A549 (cell line): ENCODE data around the gene HASPIN. TPM values are rescaled to one million over a fixed set of nuclear protein-coding genes. Genes with fewer than 3 reads are reported as not detected.

Experiments
- ATAC-seq, 2 experiments: fragments of 200-7000 bp in 1 of 2; fragments of >200 bp in 1 of 2; cut with Nextera tagmentation in 1 of 2; cut with Tn5 transposase in 1 of 2; 3 replicates each; pipeline versions ENCODE4 v1.8.0 to v1.9.1; 2018 to 2020; ENCODE audit warnings: mild to moderate bottlenecking in 1 of 2, moderate library complexity in 1 of 2
- CTCF ChIA-PET: fragments of 300-600 bp; sonication (Branson Sonifier 250); formaldehyde crosslinking; extraction: SDS; loops from one replicate; lab custom pipeline; 2021; ENCODE audit warnings: antibody characterized with exemption, inconsistent platforms; lab: Yijun Ruan, JAX
- POLR2A ChIA-PET: fragments of 350-600 bp; formaldehyde crosslinking; extraction: SDS; loops from one replicate; lab custom pipeline; 2021; ENCODE audit warnings: antibody characterized with exemption, inconsistent platforms; lab: Yijun Ruan, JAX
- DNase-seq, 2 experiments: peaks; one replicate each; pipeline versions ENCODE4 v3.0.0 to v3.0.0-alpha.2; 2011 to 2016; ENCODE audit warnings: low read depth in 1 of 2, low spot score in 1 of 2
- FAIRE-seq: peaks from 2 replicates; lab custom pipeline; 2011; peaks lifted over from hg19 to GRCh38; lab: Jason Lieb, UNC
- H3K27ac ChIP-seq, 2 experiments: fragments of >200 bp; sonication (Bioruptor Twin); formaldehyde crosslinking; 3 replicates each; pipeline ENCODE4 v1.5.1; 2016 to 2017
- H3K4me1 ChIP-seq: fragments of >200 bp; sonication (Bioruptor Twin); formaldehyde crosslinking; 3 replicates; pipeline ENCODE4 v1.6.1; 2016
- H3K4me2 ChIP-seq: fragments of >200 bp; sonication (Bioruptor Twin); formaldehyde crosslinking; 3 replicates; pipeline ENCODE4 v1.6.1; 2016
- H3K4me3 ChIP-seq: fragments of >200 bp; sonication (Bioruptor Twin); formaldehyde crosslinking; 3 replicates; pipeline ENCODE4 v1.5.1; 2016
- H3K9me3 ChIP-seq: fragments of >200 bp; sonication (Bioruptor Twin); formaldehyde crosslinking; 3 replicates; pipeline ENCODE4 v1.6.1; 2016
- CBX8 ChIP-seq: fragments of 200-600 bp; sonication (generic); IDR thresholded peaks from 2 replicates; pipeline ENCODE4 v1.6.1; 2016
- CHD4 ChIP-seq: fragments of 200-600 bp; sonication (generic); IDR thresholded peaks from 2 replicates; pipeline ENCODE4 v1.6.1; 2016; ENCODE audit warnings: antibody characterized with exemption, mild to moderate bottlenecking, borderline replicate concordance
- CTCF ChIP-seq: fragments of >200 bp; sonication (Bioruptor Twin); formaldehyde crosslinking; IDR thresholded peaks from 3 replicates; pipeline ENCODE4 v1.5.1; 2016
- E2F6 ChIP-seq: IDR thresholded peaks from 2 replicates; pipeline ENCODE4 v1.6.1; 2012; ENCODE audit warnings: low read depth, borderline replicate concordance
- EHMT2 ChIP-seq: fragments of 200-600 bp; sonication (generic); IDR thresholded peaks from 2 replicates; pipeline ENCODE4 v1.6.1; 2016; ENCODE audit warnings: antibody characterized with exemption, low read depth, mild to moderate bottlenecking, moderate library complexity
- KDM5A ChIP-seq: fragments of 200-600 bp; sonication (generic); IDR thresholded peaks from 2 replicates; pipeline ENCODE4 v1.6.1; 2016; ENCODE audit warnings: antibody characterized with exemption, mild to moderate bottlenecking
- MAZ ChIP-seq: fragments of 150-350 bp; IDR thresholded peaks from 2 replicates; pipeline ENCODE4 v1.6.1; 2014; ENCODE audit warnings: antibody characterized with exemption, low read depth, low read length, borderline replicate concordance
- NFE2L2 ChIP-seq: fragments of 150-350 bp; conservative IDR thresholded peaks from 2 replicates; pipeline ENCODE4 v1.6.1; 2014; ENCODE audit warnings: low read length
- NPAS2 ChIP-seq: fragments of 250-450 bp; sonication (Bioruptor Pico); IDR thresholded peaks from 2 replicates; pipeline ENCODE4 v1.8.0; 2022; ENCODE audit warnings: mild to moderate bottlenecking, moderate library complexity, borderline replicate concordance
- PHF8 ChIP-seq: fragments of 200-600 bp; sonication (generic); IDR thresholded peaks from 2 replicates; pipeline ENCODE4 v1.6.1; 2016; ENCODE audit warnings: low read depth, mild to moderate bottlenecking, antibody characterized with exemption, moderate library complexity, borderline replicate concordance
- POLR2AphosphoS2 ChIP-seq: conservative IDR thresholded peaks from 2 replicates; pipeline ENCODE4 v1.6.1; 2012; ENCODE audit warnings: low read length, improper control_type of control experiment, inconsistent platforms
- RARB ChIP-seq: fragments of 250-450 bp; sonication (Bioruptor Pico); IDR thresholded peaks from 2 replicates; pipeline ENCODE4 v1.8.0; 2021; ENCODE audit warnings: mild to moderate bottlenecking, moderate library complexity
- REST ChIP-seq: fragments of 200-600 bp; sonication (generic); IDR thresholded peaks from 2 replicates; pipeline ENCODE4 v1.6.1; 2016; ENCODE audit warnings: antibody characterized with exemption, mild to moderate bottlenecking, moderate library complexity
- TFCP2L1 ChIP-seq: fragments of 250-450 bp; sonication (Bioruptor Pico); IDR thresholded peaks from 2 replicates; pipeline ENCODE4 v1.5.0; 2021; ENCODE audit warnings: mild to moderate bottlenecking
- USF2 ChIP-seq: fragments of 450-650 bp; IDR thresholded peaks from 2 replicates; pipeline ENCODE4 v1.6.1; 2014; ENCODE audit warnings: antibody characterized with exemption
- ZC3H11A ChIP-seq: fragments of 450-650 bp; IDR thresholded peaks from 2 replicates; pipeline ENCODE4 v1.6.1; 2014; ENCODE audit warnings: antibody characterized with exemption, mild to moderate bottlenecking
- ZNF302 ChIP-seq: fragments of 250-450 bp; sonication (Bioruptor Pico); IDR thresholded peaks from 2 replicates; pipeline ENCODE4 v1.9.0; 2021; ENCODE audit warnings: inconsistent platforms, mild to moderate bottlenecking, moderate library complexity
- WGBS: methylation state at CpG from one replicate; pipeline ENCODE4 v1.1.6; 2017; ENCODE audit errors: missing lambda C conversion rate; 5-methylcytosine and 5-hydroxymethylcytosine counted together
- polyA plus RNA-seq, 4 experiments: library from polyadenylated mRNA; depleted of rRNA in 3 of 4; stranded (reverse); fragments of >200 nt; fragmentation: RNase III in 1 of 4; extraction: RNeasy Plus Mini Kit Qiagen cat#74134 plus additional on column Dnase treatment in 1 of 4; gene quantifications; 2 replicates in 3 of 4; 3 replicates in 1 of 4; pipeline ENCODE4 v1.2.3, GENCODE V29; 2011 to 2017
- TF ChIP-seq, protein P1 (sequence below): fragments of 150-350 bp; IDR thresholded peaks from 2 replicates; pipeline ENCODE4 v1.6.1; 2014; ENCODE audit warnings: low read depth, mild to moderate bottlenecking, low read length
- TF ChIP-seq, protein P2 (sequence below): IDR thresholded peaks from 2 replicates; pipeline ENCODE4 v1.6.1; 2012

Gene HASPIN
- polyA plus RNA-seq, 2 of the 4 experiments (the other 2 are of a cell fraction): 8.7 to 11.5 TPM

GRCh38 chr17:3723556-3724377 is at the start of gene HASPIN (continued):
- TF ChIP-seq, protein P1, sequence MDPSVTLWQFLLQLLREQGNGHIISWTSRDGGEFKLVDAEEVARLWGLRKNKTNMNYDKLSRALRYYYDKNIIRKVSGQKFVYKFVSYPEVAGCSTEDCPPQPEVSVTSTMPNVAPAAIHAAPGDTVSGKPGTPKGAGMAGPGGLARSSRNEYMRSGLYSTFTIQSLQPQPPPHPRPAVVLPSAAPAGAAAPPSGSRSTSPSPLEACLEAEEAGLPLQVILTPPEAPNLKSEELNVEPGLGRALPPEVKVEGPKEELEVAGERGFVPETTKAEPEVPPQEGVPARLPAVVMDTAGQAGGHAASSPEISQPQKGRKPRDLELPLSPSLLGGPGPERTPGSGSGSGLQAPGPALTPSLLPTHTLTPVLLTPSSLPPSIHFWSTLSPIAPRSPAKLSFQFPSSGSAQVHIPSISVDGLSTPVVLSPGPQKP: no peak

DNA sequence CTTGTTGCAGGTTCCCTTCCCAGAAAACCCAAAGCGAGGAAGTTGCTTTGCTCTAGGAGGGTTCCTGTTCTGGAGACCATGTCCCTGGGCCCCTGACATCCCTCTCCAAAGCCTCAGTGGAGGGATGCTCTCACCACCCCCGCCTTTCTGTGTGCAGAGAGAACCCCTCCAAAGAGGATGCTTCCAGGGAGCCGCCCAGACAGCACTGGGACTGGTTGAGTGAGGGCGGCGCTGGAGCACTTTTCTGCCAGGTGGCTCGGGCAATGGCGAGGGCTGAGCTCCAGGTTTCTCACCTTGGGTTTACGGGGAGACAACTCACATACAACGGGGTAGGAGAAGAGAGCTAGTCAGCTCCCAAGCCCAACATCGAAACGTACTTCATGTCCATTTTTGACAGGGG is 47.8 kb upstream of the HASPIN start:
- FAIRE-seq (no peak), DNase-seq (no peak)
- TF ChIP-seq REST: no peak
- no peak for TF ChIP-seq E2F6
- no peak for TF ChIP-seq EHMT2
- no peak for TF ChIP-seq PHF8
- no peak for TF ChIP-seq CTCF
- no peak for TF ChIP-seq CHD4
- TF ChIP-seq USF2: no peak
- TF ChIP-seq MAZ: no peak
- no peak for TF ChIP-seq POLR2AphosphoS2
- TF ChIP-seq NPAS2 (CRISPR knock-in tag): no peak
- no peak for TF ChIP-seq TFCP2L1 (CRISPR knock-in tag)
- no peak for TF ChIP-seq ZNF302 (CRISPR knock-in tag)
- no peak for TF ChIP-seq KDM5A
- no peak for TF ChIP-seq NFE2L2
- TF ChIP-seq RARB (CRISPR knock-in tag): no peak
- no peak for TF ChIP-seq ZC3H11A
- no peak for TF ChIP-seq CBX8
- TF ChIP-seq, protein P2, sequence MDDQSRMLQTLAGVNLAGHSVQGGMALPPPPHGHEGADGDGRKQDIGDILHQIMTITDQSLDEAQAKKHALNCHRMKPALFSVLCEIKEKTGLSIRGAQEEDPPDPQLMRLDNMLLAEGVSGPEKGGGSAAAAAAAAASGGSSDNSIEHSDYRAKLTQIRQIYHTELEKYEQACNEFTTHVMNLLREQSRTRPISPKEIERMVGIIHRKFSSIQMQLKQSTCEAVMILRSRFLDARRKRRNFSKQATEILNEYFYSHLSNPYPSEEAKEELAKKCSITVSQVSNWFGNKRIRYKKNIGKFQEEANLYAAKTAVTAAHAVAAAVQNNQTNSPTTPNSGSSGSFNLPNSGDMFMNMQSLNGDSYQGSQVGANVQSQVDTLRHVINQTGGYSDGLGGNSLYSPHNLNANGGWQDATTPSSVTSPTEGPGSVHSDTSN: no peak
- TF ChIP-seq, protein P1: no peak
- TF ChIP-seq, all 56 proteins: peak for 0
- no peak for ATAC-seq
- ChIA-PET CTCF (interaction anchor here (0.9 to 1.7 kb wide), 3 partner anchors 25 to 152 kb away, joined by 3 to 5 read pairs (median 3); no protein-coding TSS in a partner anchor), POLR2A (no interaction called here)
- Histone ChIP-seq H3K4me2 (no peak overlapping the region), H3K4me3 (no peak overlapping the region), H3K9me3 (no peaks in the 10 kb centered on the region), H3K4me1 (no peaks in the 10 kb centered on the region), H3K27ac (no peak overlapping the region)
- 89% methylated on average over 11 of the region's 11 CpGs for WGBS
